OCI-LY7 (cell line): Measurements from ENCODE around the gene YTHDF1. TPM values are rescaled to one million over a fixed set of nuclear protein-coding genes. Genes with fewer than 3 reads are reported as not detected.

Experiments
- BruUV-seq: library from RNA; stranded (reverse); fragments of 400-500 nt; replicated peaks from 2 replicates; lab custom pipeline; 2021; lab: Mats Ljungman, UMichigan
- CTCF ChIA-PET: fragments of 300-600 bp; sonication (Branson Sonifier 250); formaldehyde crosslinking; loops from one replicate; lab custom pipeline; 2022; ENCODE audit warnings: antibody characterized with exemption; ENCODE audit not compliant: unreplicated experiment; lab: Charles Lee
- POLR2A ChIA-PET: fragments of 300-600 bp; sonication (Branson Sonifier 250); formaldehyde crosslinking; loops from one replicate; lab custom pipeline; 2022; ENCODE audit warnings: antibody characterized with exemption; lab: Charles Lee
- DNase-seq: peaks from one replicate; pipeline ENCODE4 v3.0.0-alpha.2; 2015; ENCODE audit warnings: low spot score
- H2AFZ ChIP-seq: fragments of 200-600 bp; sonication (generic), shearing (Covaris generic); 2 replicates; pipeline ENCODE4 v1.6.1; 2014; ENCODE audit warnings: mild to moderate bottlenecking, antibody characterized with exemption, low read length, moderate library complexity
- H3K27ac ChIP-seq: fragments of 200-600 bp; sonication (generic); 2 replicates; pipeline ENCODE4 v1.5.1; 2014; ENCODE audit warnings: mixed run types, low read depth, mild to moderate bottlenecking, moderate library complexity, low read length, inconsistent platforms; ENCODE audit not compliant: poor library complexity, severe bottlenecking
- H3K36me3 ChIP-seq: fragments of 200-600 bp; sonication (generic); 2 replicates; pipeline ENCODE4 v1.6.1; 2014; ENCODE audit warnings: mild to moderate bottlenecking, antibody characterized with exemption, low read length, moderate library complexity, mixed read lengths; ENCODE audit not compliant: insufficient read depth
- H3K4me1 ChIP-seq: fragments of 200-600 bp; sonication (generic); 2 replicates; pipeline ENCODE4 v1.5.1; 2014; ENCODE audit warnings: mild to moderate bottlenecking, low read length; ENCODE audit not compliant: insufficient read depth, poor library complexity, severe bottlenecking
- H3K4me2 ChIP-seq: fragments of 200-600 bp; sonication (generic); 2 replicates; pipeline ENCODE4 v1.6.1; 2014; ENCODE audit warnings: mild to moderate bottlenecking, low read length
- H3K4me3 ChIP-seq: fragments of 200-600 bp; sonication (generic); 2 replicates; pipeline ENCODE4 v1.5.1; 2014; ENCODE audit warnings: mild to moderate bottlenecking, low read depth, low read length; ENCODE audit not compliant: poor library complexity, severe bottlenecking
- H3K79me2 ChIP-seq: fragments of 200-600 bp; sonication (generic); 2 replicates; pipeline ENCODE4 v1.6.1; 2016; ENCODE audit warnings: low read depth, mild to moderate bottlenecking, low read length, moderate library complexity, mixed read lengths; ENCODE audit not compliant: insufficient read depth
- H3K9me2 ChIP-seq: fragments of 200-600 bp; sonication (generic); 2 replicates; pipeline ENCODE4 v1.6.1; 2016; ENCODE audit warnings: mild to moderate bottlenecking, low read length, mixed read lengths; ENCODE audit not compliant: insufficient read depth
- H3K9me3 ChIP-seq: fragments of 200-600 bp; sonication (generic); 2 replicates; pipeline ENCODE4 v1.6.1; 2014; ENCODE audit warnings: mild to moderate bottlenecking, mixed run types, low read length, mixed read lengths
- H4K20me1 ChIP-seq: fragments of 200-600 bp; sonication (generic); 2 replicates; pipeline ENCODE4 v1.6.1; 2014; ENCODE audit warnings: mild to moderate bottlenecking, antibody characterized with exemption, low read length, moderate library complexity, mixed read lengths; ENCODE audit not compliant: insufficient read depth
- CTCF ChIP-seq: fragments of 200-600 bp; sonication (generic); conservative IDR thresholded peaks from 2 replicates; pipeline ENCODE4 v1.5.1; 2014; ENCODE audit warnings: mild to moderate bottlenecking, antibody characterized with exemption, low read length, moderate library complexity, mixed read lengths
- EZH2phosphoT487 ChIP-seq: fragments of 200-600 bp; sonication (generic); IDR thresholded peaks from 2 replicates; pipeline ENCODE4 v1.6.1; 2018; ENCODE audit warnings: low read depth, borderline replicate concordance, mild to moderate bottlenecking, mixed run types, antibody characterized with exemption, low read length, moderate library complexity, mixed read lengths
- intact Hi-C: fragments of 100-400 bp; cut with micrococcal nuclease; formaldehyde crosslinking; loops from one replicate; pipeline ENCODE4 v1.10.0; 2022; ENCODE audit not compliant: unreplicated experiment
- total RNA-seq, 2 experiments: library from RNA; depleted of rRNA in 1 of 2; stranded (reverse); fragments of >200 nt in 1 of 2; shearing (Covaris generic) in 1 of 2; gene quantifications; 2 replicates each; pipeline ENCODE4 v1.2.3, GENCODE V29; 2014 to 2022

YTHDF1 gene
- total RNA-seq, 2 experiments from 2014 or later, result 31.3 to 42.7 TPM

GRCh38 chr20:63153254-63154221, 62.4 kb downstream of the YTHDF1 start:
- Histone ChIP-seq H3K9me3 (0 out of 2 replicates have a peak, but pooled peaks cover under 1% of the 10 kb centered on the region), H3K4me2 (no peak overlapping the region), H4K20me1 (no peaks in the 10 kb centered on the region), H3K79me2 (no peaks in the 10 kb centered on the region), H3K27ac (no peak overlapping the region), H3K9me2 (no peaks in the 10 kb centered on the region), H3K36me3 (no peaks in the 10 kb centered on the region), H3K4me3 (no peak overlapping the region), H3K4me1 (no peaks in the 10 kb centered on the region), H2AFZ (no peak overlapping the region)
- POLR2A ChIA-PET, result no interaction called here
- DNase-seq, result no peak
- CTCF ChIA-PET, result no interaction called here
- intact Hi-C loops, result no loop called here
- no peak for TF ChIP-seq CTCF
- TF ChIP-seq EZH2phosphoT487, result no peak
- BruUV-seq, result no TSS peak

GRCh38 chr20:63152322-63153253, 63.3 kb downstream of the YTHDF1 start:
- H4K20me1 ChIP-seq, result no peaks in the 10 kb centered on the region
- no peak overlapping the region for H3K4me2 ChIP-seq
- ChIA-PET POLR2A (interaction anchor here (0.6 kb wide), 1 partner anchor 389 kb away, joined by 3 read pairs; no protein-coding TSS in a partner anchor), CTCF (no interaction called here)
- no peaks in the 10 kb centered on the region for H3K79me2 ChIP-seq
- no peaks in the 10 kb centered on the region for H3K4me1 ChIP-seq
- DNase-seq, result no peak
- BruUV-seq, result no TSS peak
- TF ChIP-seq EZH2phosphoT487, result no peak
- no peak for TF ChIP-seq CTCF
- no peaks in the 10 kb centered on the region for H3K9me2 ChIP-seq
- peaks cover 10% of the 10 kb centered on the region for H3K9me3 ChIP-seq
- H3K4me3 ChIP-seq, result no peak overlapping the region
- H2AFZ ChIP-seq, result no peak overlapping the region
- intact Hi-C loops, result no loop called here
- no peak overlapping the region for H3K27ac ChIP-seq
- no peaks in the 10 kb centered on the region for H3K36me3 ChIP-seq
